Caki2 (cell line): ENCODE results near the gene PRM1. TPM values are rescaled to one million over a fixed set of nuclear protein-coding genes. Genes with fewer than 3 reads are reported as not detected.

Experiments used
- DNase-seq: peaks from one replicate; pipeline ENCODE4 v3.0.0-alpha.2; 2015; ENCODE audit warnings: low read depth
- in situ Hi-C: cut with HindIII; loops from 2 replicates; pipeline ENCODE4 v1.10.0; 2016; ENCODE audit warnings: low sequenced_read_pairs, low pct_unique_long_range_greater_than_20kb, mixed read lengths
- total RNA-seq: library from RNA; depleted of rRNA; stranded (reverse); fragments of >200 nt; shearing (Covaris generic); gene quantifications from 2 replicates; pipeline ENCODE4 v1.2.3, GENCODE V29; 2014; ENCODE audit warnings: low replicate concordance

PRM1 gene
- total RNA-seq, 1 experiment from 2014 or later = not detected

GRCh38 chr16:11278681-11279628 lies 2.2 kb downstream of the PRM1 start:
- in situ Hi-C loops = no loop called here
- no peak for DNase-seq

- in situ Hi-C loops = no loop called here
- DNase-seq = no peak
These were observed 3.4 kb downstream of the PRM1 start for GRCh38 chr16:11277607-11278337.

- in situ Hi-C loops = no loop called here
- DNase-seq = no peak
These were observed 4.1 kb downstream of the PRM1 start for GRCh38 chr16:11276896-11277593.

GRCh38 chr16:11276143-11276895 lies 4.8 kb downstream of the PRM1 start, which contains the start of gene PRM2:
PRM2 (minus strand) TSS chr16:11276480; CDS start chr16:11276370, 110 bp downstream.
- in situ Hi-C loops = no loop called here
- DNase-seq = no peak

GRCh38 chr16:11274964-11275363 lies 6.2 kb downstream of the PRM1 start:
- no peak for DNase-seq
- in situ Hi-C loops = no loop called here

GRCh38 chr16:11273721-11274324 lies 7.3 kb downstream of the PRM1 start:
- DNase-seq = no peak
- in situ Hi-C loops = no loop called here

- in situ Hi-C loops = no loop called here
- no peak for DNase-seq
These were observed 8.0 kb downstream of the PRM1 start, which contains the start of gene PRM3 for GRCh38 chr16:11272921-11273720. PRM3 (minus strand) TSS chr16:11273629; CDS start chr16:11273595, 34 bp downstream.

GRCh38 chr16:11272484-11272883 lies 8.6 kb downstream of the PRM1 start:
- no peak for DNase-seq
- in situ Hi-C loops = no loop called here

GRCh38 chr16:11271610-11272009 lies 9.5 kb downstream of the PRM1 start:
- no peak for DNase-seq
- in situ Hi-C loops = no loop called here

GRCh38 chr16:11270602-11271162 lies 10.4 kb downstream of the PRM1 start:
- DNase-seq = no peak
- in situ Hi-C loops = no loop called here

GRCh38 chr16:11268921-11269375 lies 12.2 kb downstream of the PRM1 start, which contains the start of gene TNP2:
TNP2 (minus strand) TSS chr16:11269325; CDS start chr16:11269262, 63 bp downstream.
- no peak for DNase-seq
- in situ Hi-C loops = no loop called here

GRCh38 chr16:11265124-11265523 lies 16.0 kb downstream of the PRM1 start:
- in situ Hi-C loops = no loop called here
- DNase-seq = no peak

GRCh38 chr16:11264155-11264832 lies 16.8 kb downstream of the PRM1 start:
- DNase-seq = no peak
- in situ Hi-C loops = no loop called here

- DNase-seq = no peak
- in situ Hi-C loops = no loop called here
These were observed 17.4 kb downstream of the PRM1 start for GRCh38 chr16:11263737-11264136.

- in situ Hi-C loops = no loop called here
These were observed 18.2 kb downstream of the PRM1 start for GRCh38 chr16:11262915-11263314.

GRCh38 chr16:11260596-11260966 lies 20.5 kb downstream of the PRM1 start:
- no peak for DNase-seq
- in situ Hi-C loops = no loop called here

More at GRCh38 chr16:11262915-11263314, 18.2 kb downstream of the PRM1 start:
- DNase-seq = no peak
